HG03565 (cell line): ENCODE measurements around the gene CCDC157.
"Not testable (repeated sequence)": the region's sequence is repeated elsewhere in the genome, so short reads cannot be mapped to it uniquely, and the experiment has no call there.

ENCODE experiments used
- ATAC-seq: cut with Tn5 transposase; IDR thresholded peaks from one replicate; pipeline ENCODE4 v1.9.1; 2021; ENCODE audit warnings: mild to moderate bottlenecking, moderate library complexity; ENCODE audit not compliant: unreplicated experiment

Gene CCDC157

GRCh38 chr22:30386960-30387827, 30.4 kb downstream of the CCDC157 start, which contains the start of gene RNF215:
TSS of gene RNF215 (minus strand) at chr22:30387411. CDS start at chr22:30387313, 98 bp downstream.
- peak; percentile 52 for ATAC-seq

- ATAC-seq, result no peak
Observed at GRCh38 chr22:30390974-30391691, 34.3 kb downstream of the CCDC157 start.

DNA sequence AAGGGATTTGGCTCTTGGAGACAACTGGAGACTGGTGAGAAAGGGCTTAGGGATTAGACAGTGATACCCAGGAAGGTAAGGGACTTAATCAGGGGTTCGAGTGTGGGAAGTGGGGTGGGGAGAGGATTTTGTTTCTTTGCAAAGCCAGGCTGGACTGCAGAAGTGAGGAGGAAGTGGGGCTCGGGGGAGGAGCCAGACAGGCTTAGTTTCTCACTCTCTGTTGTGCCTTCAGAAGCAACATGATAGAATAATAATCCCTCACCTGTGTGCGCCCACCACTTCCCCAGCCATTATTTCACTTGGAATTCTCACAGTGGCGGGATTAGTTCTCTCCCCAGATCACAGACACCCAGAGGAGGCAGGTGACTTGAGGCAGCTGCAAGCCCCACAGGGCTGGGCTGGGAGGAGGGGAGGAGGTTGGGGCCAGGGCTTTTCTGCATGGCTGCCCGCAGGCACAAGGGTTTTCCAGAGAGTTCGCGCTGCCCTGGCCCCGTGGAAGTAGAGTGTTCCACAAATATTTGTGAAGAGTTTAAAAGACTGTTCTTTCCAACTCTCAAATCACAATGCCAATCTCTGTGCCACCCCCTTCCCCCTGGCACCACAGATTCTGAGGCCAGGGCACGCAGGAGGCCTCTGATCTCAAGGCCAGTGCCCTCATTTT, 36.0 kb downstream of the CCDC157 start:
- ATAC-seq, result no peak

DNA sequence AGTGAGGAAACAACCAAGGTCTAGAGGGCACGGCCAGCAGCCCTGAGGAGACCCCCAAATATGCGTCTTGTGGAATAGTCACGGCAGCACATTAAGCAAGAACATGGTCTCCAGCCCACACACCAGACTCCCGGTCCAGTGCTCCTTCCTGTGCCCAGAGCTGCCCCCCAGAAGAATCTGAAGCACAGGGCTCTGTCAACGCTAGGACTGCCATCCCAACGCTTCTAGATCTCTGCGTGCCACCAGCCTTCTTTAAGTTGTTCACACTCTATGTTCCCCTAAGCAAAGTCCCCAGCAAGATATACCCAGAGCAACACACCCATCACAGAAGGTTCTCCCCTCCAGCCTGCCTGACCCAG, 36.5 kb downstream of the CCDC157 start:
- no peak for ATAC-seq

DNA sequence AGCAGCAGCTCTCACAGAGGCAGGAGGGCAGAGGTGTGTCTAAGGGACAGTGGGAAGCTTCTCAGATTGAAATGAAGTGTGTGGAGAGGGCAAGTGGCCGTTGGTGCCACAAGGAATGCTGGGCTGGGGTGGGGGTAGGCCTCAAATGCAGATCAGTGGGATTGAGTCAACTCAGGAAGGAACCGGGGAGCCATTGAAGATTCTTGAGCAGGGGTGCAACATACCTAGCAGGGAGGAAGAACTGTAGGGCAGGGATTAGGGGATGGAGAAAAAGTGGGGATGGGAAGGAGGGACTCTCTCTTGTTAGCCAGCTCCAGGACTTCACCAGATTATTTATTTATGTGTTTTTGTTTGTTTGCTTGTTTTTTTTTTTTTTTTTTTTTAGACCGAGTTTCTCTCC, 37.1 kb downstream of the CCDC157 start:
- no peak for ATAC-seq

DNA sequence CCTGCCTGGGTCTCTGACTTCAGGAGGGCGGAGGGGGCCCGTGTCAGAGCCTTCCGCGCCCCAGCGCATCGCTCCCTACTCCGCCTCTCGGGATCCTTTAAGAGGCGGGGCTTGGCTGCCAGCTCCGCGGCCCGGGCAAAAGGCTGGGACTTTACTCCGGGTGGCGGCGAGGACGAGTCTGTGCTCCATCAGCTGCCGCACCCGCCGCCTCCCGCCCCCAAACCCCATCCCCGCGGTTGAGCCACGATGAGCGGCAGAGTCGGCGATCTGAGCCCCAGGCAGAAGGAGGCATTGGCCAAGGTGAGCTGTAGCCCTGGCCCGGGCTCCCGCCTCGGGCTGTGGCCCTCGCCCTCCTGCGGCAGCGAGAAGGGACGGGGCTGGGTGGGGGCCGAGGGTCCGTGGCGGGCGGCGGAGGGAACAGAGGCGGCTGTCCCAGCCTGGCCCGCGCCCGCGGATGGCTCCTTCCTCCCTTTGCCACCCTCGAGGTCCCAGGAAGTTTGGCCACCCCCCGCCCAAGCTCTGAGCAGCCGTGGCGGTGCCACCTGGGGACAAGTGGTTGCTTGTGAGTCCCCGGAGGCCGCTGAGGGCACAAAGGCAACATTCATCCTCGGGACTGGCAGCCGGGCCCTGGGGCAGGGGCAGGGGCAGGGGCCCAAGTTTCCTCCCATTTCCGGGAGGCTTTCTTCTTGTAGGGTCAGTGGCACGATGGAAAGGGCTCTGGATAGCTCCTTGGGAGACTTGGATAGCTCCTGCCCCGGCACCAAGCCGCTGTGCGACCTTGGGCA, 40.3 kb downstream of the CCDC157 start, which contains the start of gene SEC14L2:
SEC14L2 (plus strand) TSS at position 148 of the 785 bp plus-strand sequence; CDS start at position 247, 99 bp downstream.
- no peak for ATAC-seq

GRCh38 chr22:30397656-30398635, 41.1 kb downstream of the CCDC157 start:
- no peak for ATAC-seq

DNA sequence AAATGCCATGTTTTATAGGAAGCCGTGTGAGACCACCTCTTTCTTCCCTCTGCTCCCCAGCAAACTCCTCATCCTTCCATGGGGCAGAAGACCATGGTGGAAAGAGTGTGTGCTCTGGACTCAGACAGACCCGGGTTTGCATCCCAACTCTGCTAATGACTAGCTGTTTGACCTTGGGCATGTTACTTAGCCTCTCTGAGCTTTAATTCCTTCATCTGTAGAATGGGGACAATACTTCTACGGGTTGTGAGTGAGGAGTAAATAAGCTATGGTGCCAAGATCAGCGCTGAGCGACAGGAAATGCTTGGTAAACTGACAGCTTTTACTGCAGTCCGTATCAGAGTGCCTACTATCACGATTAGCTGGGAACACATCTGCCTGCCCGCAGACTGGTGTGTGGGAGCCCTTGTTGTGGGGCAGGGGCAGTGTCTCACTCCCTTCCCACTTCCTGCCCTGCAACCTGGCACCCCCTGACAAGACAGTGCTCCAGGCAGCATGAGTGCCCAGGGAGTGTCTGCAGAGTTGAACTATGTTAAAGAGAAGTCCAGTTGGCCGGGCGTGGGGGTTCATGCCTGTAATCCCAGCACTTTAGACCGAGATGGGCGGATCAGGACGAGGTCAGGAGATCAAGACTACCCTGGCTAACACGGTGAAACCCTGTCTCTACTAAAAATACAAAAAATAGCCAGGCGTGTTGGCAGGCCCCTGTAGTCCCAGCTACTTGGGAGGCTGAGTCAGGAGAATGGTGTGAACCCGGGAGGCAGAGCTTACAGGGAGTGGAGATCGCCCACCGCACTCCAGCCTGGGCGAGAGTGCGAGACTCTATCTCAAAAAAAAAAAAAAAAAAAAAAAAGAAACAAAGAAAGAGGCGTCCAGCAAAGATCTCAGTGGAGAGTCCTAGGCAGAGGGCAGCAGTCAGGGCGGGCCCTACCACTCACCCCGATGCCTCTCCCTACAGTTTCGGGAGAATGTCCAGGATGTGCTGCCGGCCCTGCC, 42.2 kb downstream of the CCDC157 start:
- ATAC-seq, result no peak

DNA sequence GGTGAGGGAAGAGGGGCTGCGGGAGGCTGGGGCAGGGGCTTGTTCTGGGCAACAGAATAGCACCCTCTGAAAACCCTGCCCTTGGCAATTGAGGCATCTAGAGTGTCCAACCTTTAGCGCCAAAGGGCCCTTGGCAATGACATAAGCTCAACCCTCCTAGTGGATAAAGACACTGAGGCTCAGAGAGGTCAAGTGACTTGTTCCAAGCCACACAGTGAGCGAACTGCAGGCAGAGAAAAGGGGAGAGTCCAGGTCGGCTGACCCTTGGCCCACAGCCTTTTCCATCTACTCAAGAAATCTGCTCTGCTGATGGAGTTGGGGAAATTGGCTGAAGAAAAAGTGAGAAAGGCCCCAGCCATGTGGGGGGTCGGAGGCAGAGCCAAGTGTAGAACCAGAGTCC, 42.9 kb downstream of the CCDC157 start:
- no peak for ATAC-seq

GRCh38 chr22:30400159-30400558, 43.4 kb downstream of the CCDC157 start:
- no peak for ATAC-seq

GRCh38 chr22:30401024-30401423, 44.2 kb downstream of the CCDC157 start:
- ATAC-seq, result not testable (repeated sequence)

- no peak for ATAC-seq
Observed at GRCh38 chr22:30402028-30402765, 45.4 kb downstream of the CCDC157 start.

DNA sequence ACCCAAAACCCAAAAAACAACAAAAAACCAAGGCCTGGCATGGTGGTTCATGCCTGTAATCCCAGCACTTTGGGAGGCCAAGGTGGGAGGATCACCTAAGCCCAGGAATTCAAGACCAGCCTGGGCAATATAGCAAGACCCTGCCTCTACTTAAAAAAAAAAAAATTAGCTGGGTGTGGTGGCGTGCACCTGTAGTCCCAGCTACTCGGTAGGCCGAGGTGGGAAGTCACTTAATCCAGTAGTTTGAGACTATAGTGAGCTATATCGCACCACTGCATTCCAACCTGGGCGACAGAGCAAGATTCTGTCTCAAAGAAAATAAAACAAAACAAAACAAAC, 45.9 kb downstream of the CCDC157 start:
- not testable (repeated sequence) for ATAC-seq

GRCh38 chr22:30404307-30404706, 47.5 kb downstream of the CCDC157 start:
- no peak for ATAC-seq

GRCh38 chr22:30405731-30406130, 48.9 kb downstream of the CCDC157 start:
- no peak for ATAC-seq

GRCh38 chr22:30406400-30406799, 49.6 kb downstream of the CCDC157 start:
- ATAC-seq, result no peak

- ATAC-seq, result no peak
Observed at GRCh38 chr22:30408388-30409102, 51.7 kb downstream of the CCDC157 start.
